ENCODE results near the gene RYR3. TPM values are rescaled to one million over a fixed set of nuclear protein-coding genes. Genes with fewer than 3 reads are reported as not detected.

The RYR3 gene
- total RNA-seq, 2 donors from 2014 or later = 9.9 to 40.1 TPM

DNA sequence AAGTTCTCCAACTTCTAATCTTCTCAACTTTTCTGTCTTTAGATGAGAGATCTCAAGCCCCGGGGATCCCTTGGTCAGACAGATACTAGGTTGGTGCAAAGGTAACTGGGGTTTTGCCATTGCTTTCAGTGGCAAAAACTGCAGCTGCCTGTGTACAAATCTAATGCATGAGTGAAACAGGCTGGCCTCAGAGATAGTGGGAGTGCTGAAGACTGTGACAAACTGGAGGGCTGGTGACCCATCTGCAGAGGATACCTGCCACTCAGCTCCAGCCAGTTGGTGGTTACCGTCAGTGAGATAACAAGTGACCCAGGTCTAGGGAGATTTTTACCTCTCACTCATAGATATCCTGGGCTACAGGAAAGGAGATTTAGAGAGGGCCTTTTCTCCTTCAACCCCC lies 85.7 kb downstream of the RYR3 start:
- Histone ChIP-seq H3K36me3 (no peaks in the 10 kb centered on the region), H3K4me1 (ENCODE audit: control insufficient read depth in 1 of 2, low read depth in 2 of 2) (no peaks in the 10 kb centered on the region), H3K27ac (no peak overlapping the region), H3K9me3 (no peaks in the 10 kb centered on the region), H3K27me3 (replicated peaks; ENCODE audit: insufficient read depth) (no peaks in the 10 kb centered on the region), H3K4me3 (no peak overlapping the region)
- no peak for DNase-seq (ENCODE audit: low spot score)
- TF ChIP-seq, protein P1, sequence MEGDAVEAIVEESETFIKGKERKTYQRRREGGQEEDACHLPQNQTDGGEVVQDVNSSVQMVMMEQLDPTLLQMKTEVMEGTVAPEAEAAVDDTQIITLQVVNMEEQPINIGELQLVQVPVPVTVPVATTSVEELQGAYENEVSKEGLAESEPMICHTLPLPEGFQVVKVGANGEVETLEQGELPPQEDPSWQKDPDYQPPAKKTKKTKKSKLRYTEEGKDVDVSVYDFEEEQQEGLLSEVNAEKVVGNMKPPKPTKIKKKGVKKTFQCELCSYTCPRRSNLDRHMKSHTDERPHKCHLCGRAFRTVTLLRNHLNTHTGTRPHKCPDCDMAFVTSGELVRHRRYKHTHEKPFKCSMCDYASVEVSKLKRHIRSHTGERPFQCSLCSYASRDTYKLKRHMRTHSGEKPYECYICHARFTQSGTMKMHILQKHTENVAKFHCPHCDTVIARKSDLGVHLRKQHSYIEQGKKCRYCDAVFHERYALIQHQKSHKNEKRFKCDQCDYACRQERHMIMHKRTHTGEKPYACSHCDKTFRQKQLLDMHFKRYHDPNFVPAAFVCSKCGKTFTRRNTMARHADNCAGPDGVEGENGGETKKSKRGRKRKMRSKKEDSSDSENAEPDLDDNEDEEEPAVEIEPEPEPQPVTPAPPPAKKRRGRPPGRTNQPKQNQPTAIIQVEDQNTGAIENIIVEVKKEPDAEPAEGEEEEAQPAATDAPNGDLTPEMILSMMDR (IDR thresholded peaks at IDR 0.05) = no peak
- no peak for ATAC-seq (ENCODE audit: insufficient number of reproducible peaks, low FRiP score, low read depth)

DNA sequence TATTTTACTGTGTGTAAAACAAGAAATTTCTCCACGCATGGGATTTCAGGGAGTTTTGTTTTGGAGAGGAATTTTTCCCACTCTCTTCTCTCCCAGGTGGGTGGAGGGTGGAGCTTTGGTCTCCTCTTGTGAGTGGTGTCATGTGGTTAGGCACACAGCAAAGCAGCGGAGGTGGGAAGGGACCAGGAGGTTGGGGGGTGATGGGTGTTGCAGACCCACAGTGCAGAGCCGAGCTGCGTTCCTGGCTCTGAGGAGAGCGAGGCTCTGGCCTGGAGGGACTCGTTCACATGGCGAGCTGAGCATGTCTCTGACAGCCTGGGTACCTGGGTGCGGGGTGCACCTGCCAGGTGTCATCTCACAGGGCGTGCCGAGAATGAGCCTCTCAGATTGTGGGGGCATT lies 87.8 kb downstream of the RYR3 start:
- DNase-seq (ENCODE audit: low spot score) = no peak
- no peak overlapping the region for H3K4me3 ChIP-seq
- no peaks in the 10 kb centered on the region for H3K4me1 ChIP-seq (ENCODE audit: control insufficient read depth in 1 of 2, low read depth in 2 of 2)
- H3K27me3 ChIP-seq (replicated peaks; ENCODE audit: insufficient read depth) = no peaks in the 10 kb centered on the region
- H3K36me3 ChIP-seq = no peaks in the 10 kb centered on the region
- H3K27ac ChIP-seq = no peak overlapping the region
- H3K9me3 ChIP-seq = no peaks in the 10 kb centered on the region
- no peak for ATAC-seq (ENCODE audit: insufficient number of reproducible peaks, low FRiP score, low read depth)
- TF ChIP-seq, protein P1 (IDR thresholded peaks at IDR 0.05) = no peak

DNA sequence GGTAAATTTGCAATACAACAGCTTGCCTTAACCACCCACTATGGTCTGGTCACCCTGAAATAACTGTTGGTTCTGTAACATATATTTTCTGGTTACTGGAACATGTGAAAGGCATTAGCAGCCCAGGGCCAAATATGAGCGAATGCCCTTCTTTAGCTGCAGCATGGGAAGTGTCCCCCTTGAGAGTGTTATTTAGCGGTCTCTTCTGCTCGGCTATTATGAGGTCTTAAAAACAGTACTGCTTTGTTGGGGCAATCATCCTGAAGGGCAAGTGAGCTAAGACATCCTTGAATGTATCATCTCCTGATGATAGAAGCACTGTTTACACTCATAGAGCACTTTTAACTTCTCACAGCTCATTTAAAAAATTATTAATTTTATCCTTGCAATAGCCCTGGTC lies 90.2 kb downstream of the RYR3 start:
- DNase-seq (ENCODE audit: low spot score) = no peak
- H3K27ac ChIP-seq = no peak overlapping the region
- H3K36me3 ChIP-seq = no peaks in the 10 kb centered on the region
- H3K4me3 ChIP-seq = no peak overlapping the region
- TF ChIP-seq, protein P1 (IDR thresholded peaks at IDR 0.05) = no peak
- H3K9me3 ChIP-seq = no peaks in the 10 kb centered on the region
- ATAC-seq (ENCODE audit: insufficient number of reproducible peaks, low FRiP score, low read depth) = no peak
- H3K4me1 ChIP-seq (ENCODE audit: control insufficient read depth in 1 of 2, low read depth in 2 of 2) = no peaks in the 10 kb centered on the region
- no peaks in the 10 kb centered on the region for H3K27me3 ChIP-seq (replicated peaks; ENCODE audit: insufficient read depth)

DNA sequence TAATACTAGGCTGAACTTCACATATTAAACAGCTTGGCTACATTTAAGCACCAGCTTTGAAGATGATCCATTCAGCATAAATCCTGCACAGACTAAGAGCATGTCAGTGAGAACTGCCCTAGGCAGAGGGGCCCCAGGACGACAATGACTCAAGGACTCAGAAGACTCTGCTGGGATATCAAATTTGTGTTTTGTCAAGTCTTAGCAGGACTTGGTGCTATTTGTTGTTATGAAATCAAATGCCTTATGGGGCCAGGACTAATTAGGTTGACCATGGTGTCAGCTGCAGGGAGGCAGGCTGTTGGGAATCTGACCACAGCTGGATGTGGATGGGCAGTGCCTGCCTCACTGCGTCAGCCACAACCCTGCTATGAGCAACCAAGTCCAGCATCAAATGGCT lies 91.8 kb downstream of the RYR3 start:
- H3K27ac ChIP-seq = no peak overlapping the region
- ATAC-seq (ENCODE audit: insufficient number of reproducible peaks, low FRiP score, low read depth) (no peak), DNase-seq (ENCODE audit: low spot score) (no peak)
- TF ChIP-seq, protein P1 (IDR thresholded peaks at IDR 0.05) = no peak
- no peak overlapping the region for H3K4me3 ChIP-seq
- no peaks in the 10 kb centered on the region for H3K9me3 ChIP-seq
- no peaks in the 10 kb centered on the region for H3K27me3 ChIP-seq (replicated peaks; ENCODE audit: insufficient read depth)
- no peaks in the 10 kb centered on the region for H3K36me3 ChIP-seq
- no peaks in the 10 kb centered on the region for H3K4me1 ChIP-seq (ENCODE audit: control insufficient read depth in 1 of 2, low read depth in 2 of 2)

DNA sequence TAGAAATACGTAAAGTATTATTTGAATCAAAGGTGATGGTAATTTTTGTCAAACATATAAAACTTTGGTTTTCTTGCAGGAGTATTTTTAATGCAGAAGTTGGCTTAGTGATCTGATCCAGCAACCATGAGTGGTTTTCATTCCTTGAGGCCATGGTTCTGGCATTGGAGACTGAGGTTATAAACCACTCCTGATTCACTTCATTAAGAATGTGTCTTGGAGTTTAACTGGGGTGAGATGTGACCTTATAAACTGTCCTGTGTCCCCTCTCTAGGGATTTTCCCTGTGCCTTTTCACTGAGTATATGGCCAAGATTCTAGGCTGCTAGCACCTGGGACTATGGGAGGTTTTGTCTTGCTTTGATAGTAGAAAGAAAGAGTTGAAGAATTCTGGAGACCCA lies 94.3 kb downstream of the RYR3 start:
- Histone ChIP-seq H3K9me3 (no peaks in the 10 kb centered on the region), H3K4me1 (ENCODE audit: control insufficient read depth in 1 of 2, low read depth in 2 of 2) (no peaks in the 10 kb centered on the region), H3K36me3 (no peaks in the 10 kb centered on the region), H3K27me3 (replicated peaks; ENCODE audit: insufficient read depth) (no peaks in the 10 kb centered on the region), H3K4me3 (no peak overlapping the region), H3K27ac (no peak overlapping the region)
- no peak for ATAC-seq (ENCODE audit: insufficient number of reproducible peaks, low FRiP score, low read depth)
- no peak for DNase-seq (ENCODE audit: low spot score)
- TF ChIP-seq, protein P1 (IDR thresholded peaks at IDR 0.05) = no peak

Measured in thoracic aorta (tissue), 2 donors.